SU-DHL-6 (cell line): Measurements from ENCODE around the gene ANO7.

Source experiments
- H2AFZ ChIP-seq: fragments of 200-600 bp; sonication (generic); 2 replicates; pipeline ENCODE4 v1.6.1; 2014; ENCODE audit warnings: low read depth, mild to moderate bottlenecking, moderate library complexity, mixed read lengths, antibody characterized with exemption, low read length; ENCODE audit not compliant: severe bottlenecking
- H3F3A ChIP-seq: fragments of 200-600 bp; shearing (Covaris generic); 2 replicates; pipeline ENCODE4 v1.6.0; 2016; ENCODE audit warnings: antibody characterized with exemption, mild to moderate bottlenecking; ENCODE audit not compliant: insufficient read depth
- H3K27ac ChIP-seq: fragments of 200-600 bp; sonication (generic); 2 replicates; pipeline ENCODE4 v1.5.1; 2016; ENCODE audit warnings: low read depth, mild to moderate bottlenecking, low read length, moderate library complexity, mixed read lengths
- H3K27me3 ChIP-seq: fragments of 200-600 bp; sonication (generic), shearing (Covaris generic); 2 replicates; pipeline ENCODE4 v1.6.0; 2014; ENCODE audit warnings: mild to moderate bottlenecking, low read length
- H3K36me3 ChIP-seq: fragments of 200-600 bp; sonication (generic); 2 replicates; pipeline ENCODE4 v1.6.1; 2014; ENCODE audit warnings: mild to moderate bottlenecking, low read length, mixed read lengths
- H3K4me2 ChIP-seq: fragments of 300-600, 200-600 bp; shearing (Covaris generic), sonication (generic); 2 replicates; pipeline ENCODE4 v1.6.0; 2014; ENCODE audit warnings: low read length, low read depth, mild to moderate bottlenecking; ENCODE audit not compliant: poor library complexity, severe bottlenecking
- H3K4me3 ChIP-seq: fragments of 200-600 bp; sonication (generic); 2 replicates; pipeline ENCODE4 v1.5.1; 2014; ENCODE audit warnings: antibody characterized with exemption, low read length, mild to moderate bottlenecking, mixed read lengths; ENCODE audit not compliant: insufficient read depth, poor library complexity, severe bottlenecking
- H3K79me2 ChIP-seq: fragments of 200-600 bp; sonication (generic); 2 replicates; pipeline ENCODE4 v1.6.1; 2014; ENCODE audit warnings: mild to moderate bottlenecking, low read length, moderate library complexity; ENCODE audit not compliant: insufficient read depth
- H3K9ac ChIP-seq: fragments of 200-600 bp; sonication (generic); 2 replicates; pipeline ENCODE4 v1.7.0; 2014; ENCODE audit warnings: mild to moderate bottlenecking, low read length
- H3K9me2 ChIP-seq: fragments of 200-600 bp; sonication (generic); replicated peaks from 2 replicates; pipeline ENCODE4 v1.6.1; 2014; ENCODE audit warnings: low read length; ENCODE audit not compliant: insufficient read depth
- H3K9me3 ChIP-seq: fragments of 200-600 bp; sonication (generic); 2 replicates; pipeline ENCODE4 v1.6.1; 2014; ENCODE audit warnings: low read length, mixed read lengths; ENCODE audit not compliant: insufficient read depth
- H4K20me1 ChIP-seq: fragments of 200-600 bp; sonication (generic); 2 replicates; pipeline ENCODE4 v1.6.1; 2014; ENCODE audit warnings: low read depth, mild to moderate bottlenecking, antibody characterized with exemption, low read length, moderate library complexity, mixed read lengths
- CTCF ChIP-seq: fragments of 200-600 bp; sonication (generic); IDR thresholded peaks from one replicate; pipeline ENCODE4 v1.5.1; 2017; ENCODE audit warnings: antibody characterized with exemption, mild to moderate bottlenecking, low read length, moderate library complexity; ENCODE audit not compliant: insufficient read depth, poor library complexity, severe bottlenecking
- EZH2phosphoT487 ChIP-seq: fragments of 200-600 bp; sonication (generic), shearing (Covaris generic); conservative IDR thresholded peaks from 2 replicates; pipeline ENCODE4 v1.6.1; 2018; ENCODE audit warnings: mild to moderate bottlenecking, antibody characterized with exemption, low read length, moderate library complexity, mixed read lengths

ANO7 gene

DNA sequence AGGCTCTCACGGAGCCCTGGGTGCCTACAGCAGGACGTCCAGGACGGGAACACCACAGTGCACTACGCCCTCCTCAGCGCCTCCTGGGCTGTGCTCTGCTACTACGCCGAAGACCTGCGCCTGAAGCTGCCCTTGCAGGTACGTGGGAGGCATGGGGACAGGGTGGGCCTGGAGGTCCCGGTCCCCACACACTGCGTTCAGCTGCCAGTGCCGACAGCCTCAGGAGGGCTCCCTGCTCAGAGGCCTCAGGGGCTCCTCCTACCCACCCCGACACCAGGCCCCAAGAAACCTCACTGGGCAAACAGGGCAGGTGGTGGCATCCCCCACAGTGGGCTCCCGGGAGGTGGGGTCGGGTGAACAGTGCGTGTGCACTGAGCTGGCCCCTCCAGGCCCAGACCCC is 10.8 kb downstream of the ANO7 start:
- TF ChIP-seq EZH2phosphoT487 (no peak), CTCF (no peak)
- no peak overlapping the region for H3K27ac ChIP-seq
- no peaks in the 10 kb centered on the region for H3K9me3 ChIP-seq
- H3F3A ChIP-seq, result no peaks in the 10 kb centered on the region
- no peaks in the 10 kb centered on the region for H4K20me1 ChIP-seq
- no peaks in the 10 kb centered on the region for H3K36me3 ChIP-seq
- H2AFZ ChIP-seq, result no peak overlapping the region
- no peaks in the 10 kb centered on the region for H3K79me2 ChIP-seq
- no peaks in the 10 kb centered on the region for H3K9me2 ChIP-seq
- no peaks in the 10 kb centered on the region for H3K27me3 ChIP-seq
- H3K4me2 ChIP-seq, result no peak overlapping the region
- H3K4me3 ChIP-seq, result no peak overlapping the region
- no peak overlapping the region for H3K9ac ChIP-seq

DNA sequence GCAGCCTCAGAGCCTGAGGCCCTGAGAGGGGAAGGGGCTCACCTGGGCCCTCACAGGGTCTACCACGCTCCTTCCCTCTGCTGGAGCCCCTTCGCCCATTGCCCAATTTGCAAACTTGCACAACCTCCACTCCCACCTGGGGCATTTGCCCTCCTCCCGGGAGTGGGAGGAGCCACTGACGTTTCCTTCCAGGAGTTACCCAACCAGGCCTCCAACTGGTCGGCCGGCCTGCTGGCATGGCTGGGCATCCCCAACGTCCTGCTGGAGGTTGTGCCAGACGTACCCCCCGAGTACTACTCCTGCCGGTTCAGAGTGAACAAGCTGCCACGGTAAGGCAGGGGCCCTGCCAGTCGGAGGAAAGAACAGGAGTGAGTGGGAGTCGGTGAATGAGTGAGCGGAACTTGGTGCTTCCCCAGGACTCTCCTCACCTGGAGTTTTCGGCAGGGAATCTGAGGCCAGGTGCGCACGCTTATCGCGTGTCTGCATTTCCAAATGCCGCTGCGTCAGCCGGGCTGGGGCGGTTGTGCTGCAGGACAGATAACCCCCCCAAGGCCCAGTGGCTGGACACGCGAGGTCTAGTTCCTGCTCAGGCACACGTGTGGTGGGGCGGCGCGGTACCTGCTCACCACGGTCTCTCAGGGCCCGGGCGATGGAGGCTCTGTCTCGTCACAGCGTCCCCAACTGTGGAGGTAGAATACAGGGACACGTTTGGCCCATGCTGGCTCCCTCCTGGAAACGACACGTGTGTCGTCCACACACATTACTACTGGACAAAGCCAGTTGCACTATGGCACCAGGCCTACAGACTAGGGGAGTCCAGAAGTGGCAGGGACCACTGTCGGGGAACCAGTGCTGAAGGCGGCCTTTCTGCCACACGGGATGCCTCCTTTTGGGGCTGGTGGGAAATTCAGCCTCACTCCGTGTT is 11.7 kb downstream of the ANO7 start:
- TF ChIP-seq EZH2phosphoT487 (no peak), CTCF (no peak)
- H3K9me3 ChIP-seq, result no peaks in the 10 kb centered on the region
- H2AFZ ChIP-seq, result no peak overlapping the region
- no peaks in the 10 kb centered on the region for H3K79me2 ChIP-seq
- H3F3A ChIP-seq, result no peaks in the 10 kb centered on the region
- no peak overlapping the region for H3K9ac ChIP-seq
- no peak overlapping the region for H3K4me2 ChIP-seq
- no peaks in the 10 kb centered on the region for H3K27me3 ChIP-seq
- H3K9me2 ChIP-seq, result no peaks in the 10 kb centered on the region
- H4K20me1 ChIP-seq, result no peaks in the 10 kb centered on the region
- no peak overlapping the region for H3K27ac ChIP-seq
- H3K4me3 ChIP-seq, result no peak overlapping the region
- no peaks in the 10 kb centered on the region for H3K36me3 ChIP-seq

- H3K4me3 ChIP-seq, result no peak overlapping the region
- no peak for TF ChIP-seq CTCF
- TF ChIP-seq EZH2phosphoT487, result no peak
- no peaks in the 10 kb centered on the region for H3K9me2 ChIP-seq
- no peaks in the 10 kb centered on the region for H3K36me3 ChIP-seq
- H3K4me2 ChIP-seq, result no peak overlapping the region
- H3K79me2 ChIP-seq, result no peaks in the 10 kb centered on the region
- H2AFZ ChIP-seq, result no peak overlapping the region
- H3K27ac ChIP-seq, result no peak overlapping the region
- no peaks in the 10 kb centered on the region for H4K20me1 ChIP-seq
- no peaks in the 10 kb centered on the region for H3F3A ChIP-seq
- no peaks in the 10 kb centered on the region for H3K9me3 ChIP-seq
- no peaks in the 10 kb centered on the region for H3K27me3 ChIP-seq
- no peak overlapping the region for H3K9ac ChIP-seq
Observed at GRCh38 chr2:241200822-241201395, 12.4 kb downstream of the ANO7 start.
